ENCODE measurements around the gene SLC35F2. TPM values are rescaled to one million over a fixed set of nuclear protein-coding genes. Genes with fewer than 3 reads are reported as not detected.
"Not testable (repeated sequence)": the region's sequence is repeated elsewhere in the genome, so short reads cannot be mapped to it uniquely, and the experiment has no call there.

Gene SLC35F2
- polyA plus RNA-seq (2012; ENCODE audit: insufficient read depth, insufficient read length, low read depth) = 7.6 TPM

DNA sequence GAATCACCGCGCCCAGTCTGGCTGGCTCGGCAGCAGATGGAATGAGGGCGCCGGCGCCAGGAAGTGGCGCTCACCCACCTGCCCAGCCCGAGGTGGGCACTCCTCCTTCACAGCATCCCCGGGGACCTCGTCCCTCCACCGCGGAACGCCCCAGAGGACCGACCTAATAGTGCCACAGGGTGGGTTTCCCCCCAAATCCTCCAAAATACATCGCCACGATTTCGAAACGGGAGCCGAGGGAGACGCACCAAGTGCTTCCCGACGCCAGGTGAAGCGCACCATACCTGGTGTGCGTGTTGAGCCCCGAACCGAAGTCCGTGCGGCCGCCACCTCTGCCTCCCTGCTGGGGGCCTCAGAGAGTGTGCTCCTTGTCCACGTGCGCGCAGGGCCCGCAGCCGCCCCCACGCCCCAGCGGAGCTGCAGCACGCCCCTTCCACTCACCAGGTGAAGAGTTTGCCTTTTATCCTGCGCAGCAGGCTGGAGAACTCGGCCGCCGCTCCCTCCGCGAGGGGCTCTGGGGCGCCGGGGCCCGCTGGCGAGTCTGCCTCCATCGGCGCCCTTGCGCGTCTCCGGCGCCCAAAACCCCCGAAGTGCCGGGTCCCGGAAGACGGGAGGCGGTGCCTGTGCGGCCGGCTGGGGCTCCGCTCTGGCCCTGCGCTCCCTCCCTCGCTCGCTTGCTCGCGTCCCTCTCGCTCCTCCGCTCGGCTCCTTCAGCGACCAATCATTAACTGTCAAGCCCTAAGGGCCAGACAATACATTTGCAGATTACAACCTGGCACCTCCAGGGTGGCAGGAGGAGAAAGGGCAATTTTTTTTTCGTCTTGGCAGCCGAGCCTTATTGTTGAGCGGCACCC is at the start of gene SLC35F2:
SLC35F2 (minus strand) TSS at position 571 of the 854 bp plus-strand sequence; CDS start at position 551, 20 bp downstream.
- DNase-seq = peak; percentile 78
- TF ChIP-seq CTCF (IDR thresholded peaks at IDR 0.05; ENCODE audit: low read depth, low read length) = no peak
- H3K27me3 ChIP-seq = peaks cover 3% of the 10 kb centered on the region

DNA sequence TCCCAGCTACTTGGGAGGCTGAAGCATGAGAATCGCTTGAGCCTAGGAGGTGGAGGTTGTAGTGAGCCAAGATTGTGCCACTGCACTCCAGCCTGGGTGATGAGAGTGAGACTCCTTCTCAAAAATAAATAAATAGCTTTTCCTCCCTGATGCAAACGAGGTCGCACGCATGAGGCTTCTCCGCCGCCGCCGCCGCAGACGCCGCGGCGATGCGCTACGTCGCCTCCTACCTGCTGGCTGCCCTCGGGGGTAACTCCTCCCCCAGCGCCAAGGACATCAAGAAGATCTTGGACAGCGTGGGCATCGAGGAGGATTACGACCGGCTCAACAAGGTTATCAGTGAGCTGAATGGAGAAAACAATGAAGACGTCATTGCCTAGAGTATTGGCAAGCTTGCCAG is 49.6 kb upstream of the SLC35F2 start:
- no peak for TF ChIP-seq CTCF (IDR thresholded peaks at IDR 0.05; ENCODE audit: low read depth, low read length)
- no peaks in the 10 kb centered on the region for H3K27me3 ChIP-seq
- H3K9me3 ChIP-seq = no peaks in the 10 kb centered on the region
- no peak for DNase-seq
- no peaks in the 10 kb centered on the region for H3K4me1 ChIP-seq
- H3K4me3 ChIP-seq (ENCODE audit: low read depth, low read length) = no peak overlapping the region
- H3K36me3 ChIP-seq = no peaks in the 10 kb centered on the region

More for the DNA sequence above, at the start of gene SLC35F2:
- H3K36me3 ChIP-seq = no peaks in the 10 kb centered on the region
- peak within 1 kb of the TSS; percentile 64 for H3K4me3 ChIP-seq (ENCODE audit: low read depth, low read length)
- no peaks in the 10 kb centered on the region for H3K9me3 ChIP-seq
- no peaks in the 10 kb centered on the region for H3K4me1 ChIP-seq

- Histone ChIP-seq H3K4me1 (no peaks in the 10 kb centered on the region), H3K27me3 (no peaks in the 10 kb centered on the region), H3K9me3 (no peaks in the 10 kb centered on the region), H3K4me3 (ENCODE audit: low read depth, low read length) (no peak overlapping the region), H3K36me3 (no peaks in the 10 kb centered on the region)
- DNase-seq = no peak
- TF ChIP-seq CTCF (IDR thresholded peaks at IDR 0.05; ENCODE audit: low read depth, low read length) = peak; percentile 70
These were observed 39.7 kb upstream of the SLC35F2 start for GRCh38 chr11:107898270-107898669.

GRCh38 chr11:107882095-107882820 is 23.7 kb upstream of the SLC35F2 start:
- Histone ChIP-seq H3K9me3 (no peaks in the 10 kb centered on the region), H3K27me3 (no peaks in the 10 kb centered on the region), H3K36me3 (no peaks in the 10 kb centered on the region), H3K4me1 (peaks cover 9% of the 10 kb centered on the region), H3K4me3 (ENCODE audit: low read depth, low read length) (no peak overlapping the region)
- no peak for TF ChIP-seq CTCF (IDR thresholded peaks at IDR 0.05; ENCODE audit: low read depth, low read length)
- no peak for DNase-seq

DNA sequence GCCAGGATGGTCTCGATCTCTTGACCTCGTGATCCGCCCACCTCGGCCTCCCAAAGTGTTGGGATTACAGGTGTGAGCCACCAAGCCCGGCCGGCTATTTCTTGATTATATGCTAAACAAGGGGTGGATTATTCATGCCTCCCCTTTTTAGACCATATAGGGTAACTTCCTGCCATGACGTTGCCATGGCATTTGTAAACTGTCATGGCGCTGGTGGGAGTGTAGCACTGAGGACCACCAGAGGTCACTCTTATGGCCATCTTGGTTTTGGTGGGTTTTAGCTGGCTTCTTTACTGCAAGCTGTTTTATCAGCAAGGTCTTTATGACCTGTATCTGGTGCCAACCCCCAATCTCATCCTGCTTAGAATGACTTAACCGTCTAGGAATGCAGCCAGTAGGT is 22.9 kb upstream of the SLC35F2 start:
- DNase-seq; H3K4me3 ChIP-seq (ENCODE audit: low read depth, low read length); H3K4me1 ChIP-seq; H3K9me3 ChIP-seq; H3K36me3 ChIP-seq; H3K27me3 ChIP-seq: not testable (repeated sequence)

DNA sequence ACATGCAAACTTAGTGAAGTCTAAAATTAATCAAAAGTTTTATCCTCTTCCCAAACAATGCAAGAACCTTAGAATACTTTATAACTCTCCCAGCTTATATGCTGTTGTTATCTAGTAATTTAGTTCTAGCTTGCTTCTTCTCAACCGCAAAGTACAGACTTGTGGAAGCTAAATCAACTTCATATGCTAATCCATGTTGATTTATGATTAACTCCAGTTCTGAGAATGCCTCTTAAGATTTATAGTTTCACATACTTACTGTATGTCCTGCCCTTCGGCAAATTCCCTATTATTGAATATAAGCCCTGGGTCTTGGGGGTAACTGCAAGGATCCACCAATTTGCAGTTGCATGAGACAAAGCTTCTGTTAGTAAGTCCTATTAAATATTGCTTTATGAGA is 17.6 kb upstream of the SLC35F2 start:
- TF ChIP-seq CTCF (IDR thresholded peaks at IDR 0.05; ENCODE audit: low read depth, low read length) = no peak
- no peak overlapping the region for H3K4me3 ChIP-seq (ENCODE audit: low read depth, low read length)

More for the DNA sequence above, 17.6 kb upstream of the SLC35F2 start:
- H3K4me1 ChIP-seq = no peaks in the 10 kb centered on the region
- no peak for DNase-seq
- no peaks in the 10 kb centered on the region for H3K9me3 ChIP-seq
- no peaks in the 10 kb centered on the region for H3K36me3 ChIP-seq
- no peaks in the 10 kb centered on the region for H3K27me3 ChIP-seq
